HepG2 (cell line): ENCODE measurements around the gene PLEKHG4B. TPM values are rescaled to one million over a fixed set of nuclear protein-coding genes. Genes with fewer than 3 reads are reported as not detected.

Experiments
- ATAC-seq: fragments of 200-7000 bp; cut with Tn5 transposase; 3 replicates; pipeline ENCODE4 v1.9.1; 2020; ENCODE audit warnings: mild to moderate bottlenecking, moderate library complexity
- BruUV-seq: library from RNA; stranded (reverse); fragments of 400-500 nt; replicated peaks from 2 replicates; lab custom pipeline; 2021; lab: Mats Ljungman, UMichigan
- CTCF ChIA-PET: fragments of 300-600 bp; formaldehyde crosslinking; extraction: SDS; loops from one replicate; lab custom pipeline; 2021; ENCODE audit warnings: low total read pairs, inconsistent platforms, low intra/inter-chr PET ratio; lab: Yijun Ruan, JAX
- POLR2A ChIA-PET: fragments of 350-600 bp; sonication (Branson Sonifier 250); formaldehyde crosslinking; loops from one replicate; lab custom pipeline; 2020; ENCODE audit warnings: antibody characterized with exemption, inconsistent platforms; lab: Yijun Ruan, JAX
- DNase-seq: peaks from one replicate; pipeline ENCODE4 v3.0.0-alpha.2; 2015; ENCODE audit warnings: low spot score
- FAIRE-seq: peaks from 3 replicates; lab custom pipeline; 2011; peaks lifted over from hg19 to GRCh38; lab: Jason Lieb, UNC
- H2AFZ ChIP-seq: one replicate; pipeline ENCODE4 v1.6.1; 2011; ENCODE audit warnings: low read length, inconsistent platforms
- H3K27ac ChIP-seq: fragments of 300-600 bp; 3 replicates; pipeline ENCODE4 v1.8.0; 2011; ENCODE audit warnings: mixed run types, mild to moderate bottlenecking, mixed read lengths, low read length, inconsistent platforms; ENCODE audit not compliant: insufficient read depth; ENCODE audit errors: extremely low read length
- H3K27me3 ChIP-seq, 2 experiments: fragments of 200-600 bp in 1 of 2; 2 replicates in 1 of 2; 3 replicates in 1 of 2; pipeline versions ENCODE4 v1.6.0 to v1.8.0; 2011; ENCODE audit warnings: low read length in 2 of 2, mild to moderate bottlenecking in 2 of 2, moderate library complexity in 2 of 2, inconsistent platforms in 1 of 2; ENCODE audit not compliant: insufficient read depth in 2 of 2, control insufficient read depth in 1 of 2
- H3K36me3 ChIP-seq, 2 experiments: fragments of 200-600 bp in 1 of 2; replicated peaks in 1 of 2; 2 replicates in 1 of 2; 3 replicates in 1 of 2; pipeline versions ENCODE4 v1.5.1 to v1.8.0; 2011; ENCODE audit warnings: low read length in 2 of 2, inconsistent platforms in 1 of 2; ENCODE audit not compliant: insufficient read depth in 2 of 2, control insufficient read depth in 1 of 2
- H3K4me1 ChIP-seq: 2 replicates; pipeline ENCODE4 v1.5.1; 2012; ENCODE audit warnings: low read length, inconsistent platforms; ENCODE audit not compliant: insufficient read depth
- H3K4me2 ChIP-seq: 2 replicates; pipeline ENCODE4 v1.6.0; 2011; ENCODE audit warnings: low read depth, low read length, inconsistent platforms
- H3K4me3 ChIP-seq, 3 experiments: fragments of 200-600 bp in 1 of 3; sonication (generic), shearing (Covaris generic) in 1 of 3; replicated peaks in 1 of 3; 2 replicates each; pipeline ENCODE4 v1.5.1; 2011 to 2016; ENCODE audit warnings: low read length in 3 of 3, inconsistent platforms in 2 of 3, low read depth in 2 of 3, mild to moderate bottlenecking in 2 of 3, control low read depth in 1 of 3, mixed read lengths in 1 of 3; ENCODE audit not compliant: insufficient read depth in 1 of 3
- H3K79me2 ChIP-seq: one replicate; pipeline ENCODE4 v1.6.1; 2011; ENCODE audit warnings: low read length, inconsistent platforms; ENCODE audit not compliant: insufficient read depth
- H3K9ac ChIP-seq: 2 replicates; pipeline ENCODE4 v1.6.0; 2011; ENCODE audit warnings: mild to moderate bottlenecking, low read depth, low read length, inconsistent platforms; ENCODE audit not compliant: insufficient read depth
- H3K9me3 ChIP-seq: 2 replicates; pipeline ENCODE4 v1.5.1; 2012; ENCODE audit warnings: mild to moderate bottlenecking, low read length
- H4K20me1 ChIP-seq: 2 replicates; pipeline ENCODE4 v1.6.0; 2011; ENCODE audit warnings: inconsistent platforms, mild to moderate bottlenecking, low read length, moderate library complexity; ENCODE audit not compliant: insufficient read depth
- ATF7 ChIP-seq, 2 experiments: fragments of 450-650 bp in 1 of 2; sonication (generic) in 1 of 2; formaldehyde crosslinking in 1 of 2; IDR thresholded peaks; 2 replicates each; pipeline versions ENCODE4 v1.4.0 to v1.6.1; 2016 to 2020; ENCODE audit warnings: antibody characterized with exemption in 1 of 2, mild to moderate bottlenecking in 1 of 2, missing genetic modification reagents in 1 of 2
- CEBPB ChIP-seq: IDR thresholded peaks from 2 replicates; pipeline ENCODE4 v1.6.1; 2011; ENCODE audit warnings: low read depth, low read length, improper control_type of control experiment, borderline replicate concordance
- DNMT3B ChIP-seq: conservative IDR thresholded peaks from 2 replicates; pipeline ENCODE4 v1.6.1; 2016; ENCODE audit warnings: missing biosample characterization, control low read depth
- IKZF1 ChIP-seq: fragments of 450-650 bp; IDR thresholded peaks from 2 replicates; pipeline ENCODE4 v1.7.1; 2016
- KDM4B ChIP-seq: sonication (generic); formaldehyde crosslinking; IDR thresholded peaks from 2 replicates; pipeline ENCODE4 v1.4.0; 2020; ENCODE audit warnings: missing genetic modification reagents
- PAXIP1 ChIP-seq: sonication (generic); formaldehyde crosslinking; conservative IDR thresholded peaks from 2 replicates; pipeline ENCODE4 v1.4.0; 2020; ENCODE audit warnings: mild to moderate bottlenecking, missing genetic modification reagents, moderate library complexity
- PPARG ChIP-seq: conservative IDR thresholded peaks from 2 replicates; pipeline ENCODE4 v1.6.1; 2016; ENCODE audit warnings: missing biosample characterization, missing genetic modification reagents
- SOX5 ChIP-seq: IDR thresholded peaks from 2 replicates; pipeline ENCODE4 v1.6.1; 2016; ENCODE audit warnings: borderline replicate concordance
- ZC3H4 ChIP-seq: sonication (generic); formaldehyde crosslinking; IDR thresholded peaks from 2 replicates; pipeline ENCODE4 v1.4.0; 2020; ENCODE audit warnings: missing genetic modification reagents, borderline replicate concordance
- ZNF414 ChIP-seq: sonication (generic); formaldehyde crosslinking; IDR thresholded peaks from 2 replicates; pipeline ENCODE4 v1.5.0; 2020; ENCODE audit warnings: missing genetic modification reagents
- ZNF749 ChIP-seq: sonication (generic); formaldehyde crosslinking; IDR thresholded peaks from 2 replicates; pipeline ENCODE4 v1.8.0; 2022; ENCODE audit warnings: mild to moderate bottlenecking, missing genetic modification reagents, moderate library complexity, borderline replicate concordance
- WGBS: methylation state at CpG from one replicate; pipeline ENCODE4 v1.1.6; 2017; ENCODE audit warnings: low lambda C conversion rate; 5-methylcytosine and 5-hydroxymethylcytosine counted together
- in situ Hi-C: cut with HindIII; loops from 2 replicates; pipeline ENCODE4 v1.10.0; 2017; ENCODE audit warnings: low pct_unique_long_range_greater_than_20kb; ENCODE audit not compliant: extremely low pct_ligation_motif_present
- intact Hi-C: fragments of 100-400 bp; cut with micrococcal nuclease; formaldehyde crosslinking; loops from one replicate; pipeline ENCODE4 v1.10.0; 2022; ENCODE audit not compliant: unreplicated experiment
- polyA plus RNA-seq, 8 experiments: library from polyadenylated mRNA; depleted of rRNA in 3 of 8; stranded (reverse) in 7 of 8; unstranded in 1 of 8; fragments of >200 nt; fragmentation: Illumina TruSeq in 4 of 8; extraction: Trizol in 4 of 8; gene quantifications; 2 replicates each; pipeline versions ENCODE4 v1.2.1 to v1.2.3, GENCODE V29; 2011 to 2016; ENCODE audit warnings: low read depth in 4 of 8, missing spikeins in 1 of 8, mixed read lengths in 1 of 8; ENCODE audit not compliant: insufficient read depth in 1 of 8
- total RNA-seq, 5 experiments: library from RNA; depleted of rRNA; stranded (reverse); fragments of >200 nt; fragmentation: Illumina TruSeq; extraction: Trizol; gene quantifications; 2 replicates each; pipeline ENCODE4 v1.2.3, GENCODE V29; 2016; ENCODE audit warnings: low read depth in 1 of 5

The PLEKHG4B gene
- total and polyA plus RNA-seq, 2 of the 13 experiments (the other 11 are each of a cell fraction or from before 2014, with no cell fraction given) = 0.09 TPM; not detected in 1

GRCh38 chr5:161803-162110 is 69.8 kb downstream of the PLEKHG4B start:
- intact Hi-C loops (no loop called here), in situ Hi-C loops (no loop called here)
- Histone ChIP-seq H3K4me3 (no peak overlapping the region), H3K36me3 (no peaks in the 10 kb centered on the region), H3K9me3 (no peaks in the 10 kb centered on the region), H3K4me1 (no peaks in the 10 kb centered on the region), H3K79me2 (no peaks in the 10 kb centered on the region), H3K27ac (no peak overlapping the region), H3K9ac (no peak overlapping the region), H3K27me3 (peaks cover 11 to 49% of the 10 kb centered on the region in 2 experiments), H4K20me1 (no peaks in the 10 kb centered on the region), H3K4me2 (no peak overlapping the region), H2AFZ (no peak overlapping the region)
- no TSS peak for BruUV-seq
- 40% methylated on average over 4 of the region's 17 CpGs for WGBS
- CTCF ChIA-PET = no interaction called here
- no peak for FAIRE-seq
- no peak for DNase-seq
- TF ChIP-seq SOX5 (CRISPR knock-in tag) (no peak), ATF7 (IDR thresholded peaks at IDR 0.05) (no peak), ATF7 (CRISPR knock-in tag; IDR thresholded peaks at IDR 0.05) (no peak), DNMT3B (CRISPR knock-in tag) (no peak), PAXIP1 (CRISPR knock-in tag) (no peak), ZC3H4 (CRISPR knock-in tag) (no peak), ZNF749 (no peak), IKZF1 (no peak), CEBPB (no peak), KDM4B (CRISPR knock-in tag) (no peak), ZNF414 (CRISPR knock-in tag) (no peak), PPARG (no peak)
- ATAC-seq = no peak
- POLR2A ChIA-PET = no interaction called here
